DMS153 treated with DMSO at 0.1 percent for 48 hours (cell line): ENCODE measurements around the gene TLCD2.
A peak's percentile ranks its signal among the peaks of the same experiment; 100 is the strongest.
"Not testable (repeated sequence)": the region's sequence is repeated elsewhere in the genome, so short reads cannot be mapped to it uniquely, and the experiment has no call there.

ENCODE experiments used
- DNase-seq: peaks from one replicate; lab custom pipeline; 2025; ENCODE audit not compliant: unreplicated experiment; lab: John Stamatoyannopoulos, UW

TLCD2 gene

DNA sequence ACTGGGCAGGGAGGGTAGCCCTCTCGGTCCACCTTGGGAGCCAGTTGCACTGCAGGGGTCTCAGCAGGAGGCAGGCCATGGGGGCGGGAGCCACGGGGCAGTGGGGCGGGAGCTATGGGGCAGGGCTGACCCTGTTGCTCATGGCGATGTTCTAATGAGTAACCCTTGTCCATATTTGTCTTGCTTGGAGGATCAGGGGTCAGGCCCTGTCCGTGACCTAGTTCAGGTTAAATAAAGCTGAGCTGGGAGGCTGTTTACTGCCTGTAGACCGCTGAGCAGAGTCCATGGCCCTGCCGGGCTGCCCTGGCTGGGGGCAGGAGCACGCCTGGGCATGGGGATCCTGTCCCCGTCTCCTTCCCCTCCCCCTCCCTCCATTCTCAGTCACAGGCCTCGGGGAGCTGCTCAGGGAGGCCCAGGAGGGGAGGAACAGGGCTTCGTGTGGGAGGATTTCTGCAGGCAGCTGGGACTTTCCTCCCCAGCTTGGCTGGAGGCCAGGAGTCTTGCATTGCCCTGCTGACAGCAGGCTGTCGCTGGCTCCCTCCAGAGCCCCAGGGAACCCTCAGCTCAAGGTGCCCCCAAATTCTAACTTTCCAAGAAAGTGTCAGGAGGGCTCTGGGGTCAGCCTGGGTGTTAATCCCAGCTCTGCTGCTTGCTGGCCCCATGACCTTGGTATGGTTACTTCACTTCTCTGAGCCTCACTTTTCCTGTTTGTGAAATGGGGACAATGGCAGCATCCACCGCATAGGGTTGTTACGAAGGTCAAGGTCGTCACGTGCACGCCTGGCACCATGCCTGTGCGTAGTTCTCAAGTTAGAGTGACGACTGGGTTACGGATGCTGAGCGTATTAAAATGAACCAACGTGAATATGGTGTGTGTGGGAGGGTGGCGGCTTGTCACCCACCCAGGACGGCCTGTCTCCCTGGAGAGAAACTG is 26.4 kb upstream of the TLCD2 start:
- no peak for DNase-seq

DNA sequence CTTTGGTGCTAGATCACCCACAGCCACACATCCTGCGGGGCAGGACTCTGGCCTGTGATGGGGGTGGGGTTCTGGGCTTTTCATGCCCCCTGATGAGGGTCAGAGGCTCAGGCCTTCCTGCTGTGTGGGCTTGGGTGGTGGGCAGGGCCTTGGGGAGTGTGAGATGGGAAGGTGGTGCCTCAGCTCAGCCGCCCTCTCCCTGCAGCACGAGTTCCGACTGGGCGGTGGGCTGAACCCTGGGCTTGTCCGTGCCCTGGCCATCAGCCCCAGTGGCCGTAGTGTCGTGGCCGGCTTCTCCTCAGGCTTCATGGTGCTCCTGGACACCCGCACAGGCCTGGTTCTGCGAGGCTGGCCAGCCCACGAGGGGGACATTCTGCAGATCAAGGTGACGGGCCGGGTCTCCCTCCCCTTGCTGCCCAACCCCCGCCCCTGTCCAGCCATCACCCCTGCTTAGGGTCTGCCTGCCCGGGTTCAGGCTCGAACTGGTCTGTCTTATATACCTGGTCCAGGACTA is 25.7 kb upstream of the TLCD2 start:
- no peak for DNase-seq

DNA sequence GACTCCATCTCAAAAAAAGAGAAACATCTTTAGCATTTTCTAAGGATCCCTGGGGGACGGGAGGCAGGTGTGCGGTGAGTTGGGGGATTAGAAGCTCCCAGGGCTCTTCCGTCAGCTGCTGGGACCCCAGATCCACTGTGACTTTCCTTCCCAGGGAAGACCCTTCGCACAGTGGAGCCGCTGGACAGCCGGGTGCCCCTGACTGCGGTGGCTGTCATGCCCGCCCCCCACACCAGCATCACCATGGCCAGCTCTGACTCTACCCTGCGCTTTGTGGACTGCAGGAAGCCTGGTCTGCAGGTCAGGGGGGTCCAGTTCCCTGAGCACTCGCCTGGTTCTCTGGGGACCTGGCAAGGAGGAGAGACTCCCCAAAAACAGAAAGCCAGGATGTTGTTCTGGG is 25.2 kb upstream of the TLCD2 start:
- no peak for DNase-seq

DNA sequence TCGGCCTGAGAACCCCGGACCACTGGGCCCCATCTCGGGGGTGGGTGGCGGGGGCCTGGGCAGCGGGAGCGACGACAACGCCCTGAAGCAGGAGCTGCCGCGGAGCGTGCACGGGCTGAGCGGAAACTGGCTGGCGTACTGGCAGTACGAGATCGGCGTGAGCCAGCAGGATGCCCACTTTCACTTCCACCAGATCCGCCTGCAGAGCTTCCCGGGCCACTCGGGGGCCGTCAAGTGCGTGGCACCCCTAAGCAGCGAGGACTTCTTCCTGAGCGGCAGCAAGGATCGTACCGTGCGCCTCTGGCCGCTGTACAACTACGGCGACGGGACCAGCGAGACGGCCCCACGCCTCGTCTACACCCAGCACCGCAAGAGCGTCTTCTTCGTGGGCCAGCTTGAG is 23.6 kb upstream of the TLCD2 start:
- DNase-seq, result no peak

DNA sequence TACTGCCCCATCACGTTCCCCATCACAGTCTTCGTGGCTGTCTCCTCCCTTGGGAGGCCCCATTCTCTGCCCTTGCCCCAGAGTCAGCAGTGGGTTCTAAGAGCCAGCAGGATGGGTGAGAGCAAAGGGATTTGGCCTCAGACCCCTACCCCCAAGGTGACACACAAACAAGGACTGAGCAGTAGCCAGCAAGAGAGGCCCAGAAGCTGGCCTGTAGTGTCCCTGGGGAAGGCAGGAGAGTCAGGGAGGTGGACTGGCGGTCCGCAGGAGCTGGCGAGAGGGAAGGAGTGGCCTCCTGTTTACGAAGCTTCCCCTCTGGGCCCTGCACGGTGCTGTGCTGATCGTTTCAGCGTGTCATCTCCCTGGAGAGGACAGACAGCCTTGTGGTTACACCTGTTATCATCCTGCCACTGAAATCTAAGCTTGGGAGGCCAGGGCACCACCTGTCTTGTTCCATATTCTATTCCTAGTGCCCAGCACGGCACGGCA is 22.7 kb upstream of the TLCD2 start:
- no peak for DNase-seq

DNA sequence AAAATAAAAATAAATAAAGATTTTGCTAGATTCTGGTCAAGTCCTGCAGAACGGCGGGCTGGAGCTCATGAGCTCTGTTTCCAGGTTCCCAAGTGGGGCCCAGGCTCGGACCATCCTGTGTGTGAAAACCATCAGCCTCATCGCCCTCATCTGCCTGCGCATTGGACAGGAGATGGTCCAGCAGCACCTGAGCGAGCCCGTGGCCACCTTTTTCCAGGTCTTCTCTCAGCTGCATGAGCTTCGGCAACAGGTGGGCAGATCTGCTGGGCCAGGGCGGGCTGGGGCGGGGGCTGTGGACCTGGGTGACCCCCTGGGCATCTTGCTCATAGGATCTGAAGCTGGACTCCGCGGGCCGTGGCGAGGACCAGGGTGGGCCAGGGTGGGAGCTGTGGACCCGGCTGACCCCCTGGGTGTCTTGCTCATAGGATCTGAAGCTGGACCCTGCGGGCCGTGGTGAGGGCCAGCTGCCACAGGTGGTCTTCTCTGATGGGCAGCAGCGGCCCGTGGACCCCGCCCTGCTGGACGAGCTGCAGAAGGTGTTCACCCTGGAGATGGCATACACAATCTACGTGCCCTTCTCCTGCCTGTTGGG is 22.2 kb upstream of the TLCD2 start:
- no peak for DNase-seq

DNA sequence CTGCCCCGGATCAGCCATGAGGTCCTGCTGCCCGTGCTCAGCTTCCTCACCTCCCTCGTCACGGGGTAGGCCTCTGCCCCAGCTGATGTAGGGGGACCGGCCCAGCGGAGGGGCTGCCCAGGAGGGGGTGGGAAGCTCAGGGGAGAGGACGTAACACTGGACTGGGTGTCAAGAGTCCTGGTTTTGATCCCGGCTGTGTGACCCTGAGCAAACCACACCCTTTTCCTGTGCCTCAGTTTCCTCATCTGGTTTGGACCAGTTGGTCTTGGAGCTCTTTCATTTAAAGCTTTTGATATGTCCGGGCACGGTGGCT is 21.0 kb upstream of the TLCD2 start:
- no peak for DNase-seq

DNA sequence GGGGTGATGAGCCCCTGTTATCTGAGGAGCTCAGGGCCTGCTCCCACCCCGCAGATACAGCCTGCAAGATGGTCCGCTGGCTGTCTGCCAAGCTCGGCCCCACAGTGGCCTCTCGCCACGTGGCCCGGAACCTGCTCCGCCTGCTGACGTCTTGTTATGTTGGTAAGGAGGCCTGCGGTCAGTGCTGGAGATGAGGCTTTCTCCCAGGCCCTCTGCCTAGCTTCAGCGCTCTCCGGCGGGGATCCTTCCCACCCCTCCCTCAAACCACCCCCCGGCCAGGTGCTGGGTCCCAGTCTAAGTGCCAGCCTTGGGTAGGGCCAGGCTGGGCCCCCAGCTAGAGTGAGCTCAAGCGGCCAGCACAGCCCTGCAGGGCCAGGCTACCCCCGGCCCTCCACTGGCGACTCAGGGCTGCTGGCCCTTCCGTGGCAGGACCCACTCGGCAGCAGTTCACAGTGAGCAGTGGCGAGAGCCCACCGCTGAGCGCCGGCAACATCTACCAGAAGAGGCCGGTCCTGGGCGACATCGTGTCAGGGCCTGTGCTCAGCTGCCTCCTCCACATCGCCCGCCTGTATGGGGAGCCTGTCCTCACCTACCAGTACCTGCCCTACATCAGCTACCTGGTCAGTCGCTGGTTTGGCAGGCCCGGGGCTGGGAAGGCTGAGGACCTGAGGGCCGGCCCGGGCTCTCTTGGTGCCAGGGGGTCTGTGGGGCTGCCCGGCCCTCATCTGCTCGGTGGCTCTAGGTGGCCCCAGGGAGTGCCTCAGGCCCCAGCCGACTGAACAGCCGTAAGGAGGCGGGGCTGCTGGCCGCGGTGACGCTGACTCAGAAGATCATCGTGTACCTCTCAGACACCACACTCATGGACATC is 20.4 kb upstream of the TLCD2 start:
- no peak for DNase-seq

DNA sequence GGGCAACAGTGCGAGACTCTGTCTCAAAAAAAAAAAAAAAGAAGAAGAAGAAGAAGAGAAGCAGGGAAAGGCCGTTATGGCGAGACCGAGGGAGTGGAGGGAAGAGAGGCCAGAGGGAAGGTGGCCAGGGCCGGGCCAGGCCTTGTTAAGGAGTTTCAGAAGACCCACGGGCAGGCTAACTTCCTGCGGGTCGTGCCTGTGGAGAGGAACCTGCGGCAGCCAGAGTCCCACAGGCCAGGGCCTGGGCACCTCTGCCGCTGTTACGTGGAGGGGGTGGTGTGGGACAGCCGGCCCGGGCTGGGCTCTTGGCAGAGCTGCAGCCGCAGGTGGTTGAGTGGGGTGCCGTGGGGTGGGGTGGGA is 19.8 kb upstream of the TLCD2 start:
- DNase-seq, result no peak

DNA sequence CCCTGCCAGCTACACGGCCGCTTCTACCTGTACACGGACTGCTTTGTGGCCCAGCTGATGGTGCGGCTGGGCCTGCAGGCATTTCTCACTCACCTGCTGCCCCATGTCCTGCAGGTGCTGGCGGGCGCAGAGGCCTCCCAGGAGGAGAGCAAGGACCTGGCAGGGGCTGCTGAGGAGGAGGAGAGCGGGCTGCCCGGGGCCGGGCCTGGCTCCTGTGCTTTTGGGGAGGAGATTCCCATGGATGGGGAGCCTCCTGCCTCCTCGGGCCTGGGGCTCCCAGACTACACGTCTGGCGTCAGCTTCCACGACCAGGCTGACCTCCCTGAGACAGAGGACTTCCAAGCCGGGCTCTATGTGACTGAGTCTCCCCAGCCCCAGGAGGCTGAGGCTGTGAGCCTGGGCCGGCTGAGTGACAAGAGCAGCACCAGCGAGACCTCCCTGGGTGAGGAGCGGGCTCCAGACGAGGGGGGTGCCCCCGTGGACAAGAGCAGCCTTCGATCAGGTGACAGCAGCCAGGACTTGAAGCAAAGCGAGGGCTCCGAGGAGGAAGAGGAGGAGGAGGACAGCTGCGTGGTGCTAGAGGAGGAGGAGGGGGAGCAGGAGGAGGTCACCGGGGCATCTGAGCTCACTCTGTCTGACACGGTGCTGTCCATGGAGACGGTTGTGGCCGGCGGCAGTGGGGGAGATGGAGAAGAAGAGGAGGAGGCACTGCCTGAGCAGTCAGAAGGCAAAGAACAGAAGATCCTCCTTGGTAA is 17.9 kb upstream of the TLCD2 start:
- DNase-seq, result no peak

DNA sequence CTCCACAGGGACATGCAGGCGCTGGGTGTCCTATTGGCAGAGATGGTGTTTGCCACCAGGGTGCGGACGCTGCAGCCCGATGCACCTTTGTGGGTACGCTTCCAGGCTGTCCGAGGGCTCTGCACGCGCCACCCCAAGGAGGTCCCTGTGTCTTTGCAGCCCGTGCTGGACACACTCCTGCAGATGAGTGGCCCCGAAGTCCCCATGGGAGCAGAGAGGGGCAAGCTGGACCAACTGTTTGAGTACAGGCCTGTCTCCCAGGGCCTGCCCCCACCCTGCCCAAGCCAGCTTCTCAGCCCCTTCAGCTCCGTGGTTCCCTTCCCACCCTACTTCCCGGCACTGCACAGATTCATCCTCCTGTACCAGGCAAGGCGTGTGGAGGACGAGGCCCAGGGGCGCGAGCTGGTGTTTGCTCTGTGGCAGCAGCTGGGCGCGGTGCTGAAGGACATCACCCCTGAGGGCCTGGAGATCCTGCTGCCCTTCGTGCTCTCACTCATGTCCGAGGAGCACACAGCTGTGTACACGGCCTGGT is 17.1 kb upstream of the TLCD2 start:
- DNase-seq, result no peak

DNA sequence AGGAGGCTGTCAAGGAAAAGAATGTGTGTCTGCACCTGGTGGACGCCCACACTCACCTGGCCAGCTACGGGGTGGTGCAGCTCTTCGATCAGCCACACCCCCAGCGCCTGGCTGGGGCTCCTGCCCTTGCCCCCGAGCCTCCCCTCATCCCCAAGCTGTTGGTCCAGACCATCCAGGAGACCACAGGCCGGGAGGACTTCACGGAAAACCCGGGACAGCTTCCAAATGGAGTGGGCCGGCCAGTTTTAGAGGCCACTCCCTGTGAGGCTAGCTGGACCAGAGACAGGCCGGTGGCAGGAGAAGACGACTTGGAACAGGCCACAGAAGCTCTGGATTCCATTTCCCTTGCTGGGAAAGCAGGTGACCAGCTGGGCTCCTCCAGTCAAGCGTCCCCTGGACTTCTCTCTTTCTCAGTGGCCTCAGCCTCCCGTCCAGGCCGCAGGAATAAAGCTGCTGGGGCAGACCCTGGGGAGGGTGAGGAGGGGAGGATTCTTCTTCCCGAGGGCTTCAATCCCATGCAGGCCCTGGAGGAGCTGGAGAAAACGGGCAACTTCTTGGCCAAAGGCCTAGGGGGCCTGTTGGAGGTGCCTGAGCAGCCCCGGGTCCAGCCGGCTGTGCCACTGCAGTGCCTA is 16.6 kb upstream of the TLCD2 start:
- DNase-seq, result no peak

DNA sequence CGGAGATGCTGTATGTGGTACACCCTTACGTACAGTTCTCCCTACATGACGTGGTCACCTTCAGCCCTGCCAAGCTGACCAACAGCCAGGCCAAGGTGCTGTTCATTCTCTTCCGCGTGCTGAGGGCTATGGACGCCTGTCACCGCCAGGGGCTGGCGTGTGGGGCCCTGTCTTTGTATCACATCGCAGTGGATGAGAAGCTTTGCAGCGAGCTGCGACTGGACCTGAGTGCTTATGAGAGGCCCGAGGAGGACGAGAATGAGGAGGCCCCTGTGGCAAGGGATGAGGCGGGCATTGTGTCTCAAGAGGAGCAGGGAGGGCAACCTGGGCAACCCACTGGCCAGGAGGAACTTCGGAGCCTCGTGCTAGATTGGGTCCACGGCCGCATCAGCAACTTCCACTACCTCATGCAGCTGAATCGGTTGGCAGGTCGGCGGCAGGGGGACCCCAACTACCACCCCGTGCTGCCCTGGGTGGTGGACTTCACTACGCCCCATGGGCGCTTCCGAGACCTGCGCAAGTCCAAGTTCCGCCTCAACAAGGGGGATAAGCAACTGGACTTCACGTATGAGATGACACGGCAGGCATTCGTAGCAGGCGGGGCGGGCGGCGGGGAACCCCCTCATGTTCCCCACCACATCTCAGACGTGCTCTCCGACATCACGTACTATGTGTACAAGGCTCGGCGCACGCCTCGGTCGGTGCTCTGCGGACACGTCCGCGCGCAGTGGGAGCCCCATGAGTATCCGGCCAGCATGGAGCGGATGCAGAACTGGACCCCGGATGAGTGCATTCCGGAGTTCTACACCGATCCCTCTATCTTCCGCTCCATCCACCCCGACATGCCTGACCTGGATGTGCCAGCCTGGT is 15.7 kb upstream of the TLCD2 start:
- no peak for DNase-seq

DNA sequence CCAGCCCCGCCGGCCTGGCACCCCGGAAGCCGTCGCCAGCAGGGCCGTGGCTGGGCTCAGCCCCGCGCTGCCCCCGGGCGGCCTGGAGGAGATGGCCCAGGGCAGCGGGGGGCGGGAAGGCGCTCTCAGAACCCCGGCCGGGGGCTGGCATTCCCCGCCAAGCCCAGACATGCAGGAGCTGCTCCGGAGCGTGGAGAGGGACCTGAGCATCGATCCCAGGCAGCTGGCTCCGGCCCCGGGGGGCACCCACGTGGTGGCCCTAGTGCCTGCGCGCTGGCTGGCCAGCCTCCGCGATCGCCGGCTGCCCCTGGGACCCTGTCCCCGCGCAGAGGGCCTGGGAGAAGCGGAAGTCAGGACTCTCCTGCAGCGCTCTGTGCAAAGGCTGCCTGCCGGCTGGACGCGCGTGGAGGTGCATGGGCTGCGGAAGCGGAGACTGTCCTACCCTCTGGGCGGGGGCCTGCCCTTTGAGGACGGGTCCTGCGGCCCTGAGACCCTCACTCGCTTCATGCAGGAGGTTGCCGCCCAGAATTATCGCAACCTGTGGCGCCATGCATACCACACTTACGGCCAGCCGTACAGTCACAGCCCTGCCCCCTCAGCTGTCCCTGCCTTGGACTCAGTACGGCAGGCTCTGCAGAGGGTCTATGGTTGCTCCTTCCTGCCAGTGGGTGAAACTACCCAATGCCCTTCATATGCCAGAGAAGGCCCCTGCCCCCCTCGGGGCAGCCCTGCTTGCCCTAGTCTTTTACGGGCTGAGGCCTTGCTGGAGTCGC is 14.9 kb upstream of the TLCD2 start:
- no peak for DNase-seq

DNA sequence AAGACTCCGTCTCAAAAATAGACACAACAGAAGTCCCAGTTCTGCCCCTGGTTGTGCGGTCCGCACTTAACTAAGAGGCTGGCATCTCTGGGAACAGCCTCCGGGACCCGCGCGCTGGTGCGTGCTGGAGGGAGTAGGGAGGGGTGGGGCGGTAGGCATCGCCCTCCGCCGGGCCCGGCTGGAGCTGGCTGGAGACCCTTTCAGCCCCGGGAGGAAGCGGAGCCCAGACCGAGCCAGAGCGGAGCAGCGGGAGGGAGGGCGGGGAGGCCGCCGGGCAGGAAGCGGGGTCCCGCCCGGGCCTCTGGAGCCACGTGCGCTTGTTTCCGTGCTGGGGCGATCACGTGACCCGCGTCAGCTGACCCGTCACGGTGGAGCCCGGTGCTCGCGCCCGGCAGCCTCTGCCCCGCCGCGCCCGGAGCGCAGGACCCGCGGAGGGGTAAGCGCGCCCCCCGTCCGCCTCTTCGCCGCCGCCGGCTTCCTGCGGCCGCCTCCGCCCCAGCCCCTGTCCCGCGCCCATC is 14.2 kb upstream of the TLCD2 start, which contains the start of gene WDR81:
Gene WDR81, plus strand, starts transcription at position 354 of the 518 bp plus-strand sequence. CDS start 256 bp downstream, outside the sequence.
- peak; percentile 34 for DNase-seq

DNA sequence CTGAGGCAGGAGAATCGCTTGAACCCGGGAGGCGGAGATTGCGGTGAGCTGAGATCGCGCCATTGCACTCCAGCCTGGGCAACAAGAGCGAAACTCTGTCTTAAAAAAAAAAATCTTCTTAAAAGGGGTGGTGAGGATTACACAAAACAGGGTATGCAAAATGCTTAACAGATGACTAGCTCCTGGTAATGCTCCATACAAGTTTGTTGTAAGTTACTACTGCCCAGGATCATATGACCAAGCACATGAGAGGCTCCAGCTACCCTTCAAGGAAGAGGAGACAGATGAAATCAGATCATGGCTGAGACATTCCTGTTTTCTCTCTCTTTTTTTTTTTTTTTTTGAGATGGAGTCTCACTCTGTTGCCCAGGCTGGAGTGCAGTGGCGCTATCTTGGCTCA is 11.8 kb upstream of the TLCD2 start:
- DNase-seq, result not testable (repeated sequence)

DNA sequence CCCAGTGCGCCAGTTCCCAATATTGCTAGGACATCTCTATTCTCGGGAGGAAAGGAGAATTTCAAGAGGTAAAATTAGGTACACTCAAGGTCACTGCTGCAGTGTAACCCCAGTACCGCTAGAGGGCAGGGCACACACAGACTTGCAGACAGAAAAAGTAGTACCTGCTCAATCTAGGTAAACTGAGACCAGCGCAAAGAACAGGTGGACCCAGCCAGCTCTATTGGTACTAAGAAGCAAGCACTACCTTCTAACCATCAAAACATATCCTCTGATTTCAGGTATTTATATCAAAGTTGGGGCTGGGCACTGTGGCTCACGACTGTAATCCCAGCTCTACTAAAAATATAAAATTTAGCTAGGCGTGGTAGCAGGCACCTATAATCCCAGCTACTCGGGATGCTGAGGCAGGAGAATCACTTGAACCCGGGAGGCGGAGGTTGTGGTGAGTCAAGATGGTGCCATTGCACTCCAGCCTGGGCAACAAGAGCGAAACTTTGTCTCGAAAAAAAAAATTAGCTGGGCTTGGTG is 10.7 kb upstream of the TLCD2 start:
- DNase-seq, result peak; percentile 13
